Measurements from ENCODE around the gene ABCB8.

The ABCB8 gene

GRCh38 chr7:151094675-151095074, 66.4 kb downstream of the ABCB8 start:
- no peak for TF ChIP-seq Cebpa-rat (IDR thresholded peaks at IDR 0.05)

GRCh38 chr7:151095123-151095797, 67.0 kb downstream of the ABCB8 start:
- TF ChIP-seq Cebpa-rat (IDR thresholded peaks at IDR 0.05), result no peak
- H3K9me3 ChIP-seq (replicated peaks in 1 of 11), result no peaks in the 10 kb centered on the region
- H3K4me3 ChIP-seq, result no peak overlapping the region
- no peaks in the 10 kb centered on the region for H3K27me3 ChIP-seq
- peak overlapping the region in 6 of 11 experiments; percentile 7 to 43 (median 24); a peak in 7 of 22 replicates for H3K9ac ChIP-seq
- peaks cover 78 to 100% (median 91%) of the 10 kb centered on the region in 11 experiments for H4K20me1 ChIP-seq
- peaks cover 60 to 90% (median 76%) of the 10 kb centered on the region in 10 experiments for H3K4me1 ChIP-seq
- H3K4me2 ChIP-seq, result peak overlapping the region; percentile 2 to 98 (median 36); a peak in 19 of 22 replicates
- peaks cover 0 to 64% (median 5%) of the 10 kb centered on the region in 11 experiments; a peak in 11 of 22 replicates for H3K36me3 ChIP-seq
- H3K27ac ChIP-seq, result no peak overlapping the region; a peak in 1 of 22 replicates

More at GRCh38 chr7:151094675-151095074, 66.4 kb downstream of the ABCB8 start:
- Histone ChIP-seq H3K4me3 (no peak overlapping the region), H3K36me3 (peaks cover 0 to 59% (median 5%) of the 10 kb centered on the region in 11 experiments; a peak in 11 of 22 replicates), H3K9me3 (replicated peaks in 1 of 11) (no peaks in the 10 kb centered on the region), H4K20me1 (peaks cover 78 to 100% (median 91%) of the 10 kb centered on the region in 11 experiments), H3K9ac (peak overlapping the region in 5 of 11 experiments; percentile 7 to 43 (median 36); a peak in 4 of 22 replicates), H3K4me1 (peaks cover 63 to 91% (median 74%) of the 10 kb centered on the region in 10 experiments), H3K27ac (no peak overlapping the region), H3K27me3 (peaks cover 0 to 4% (median 0%) of the 10 kb centered on the region in 11 experiments; a peak in 1 of 22 replicates), H3K4me2 (peak overlapping the region; percentile 2 to 98 (median 36); a peak in 18 of 22 replicates)

- no peak for TF ChIP-seq Cebpa-rat (IDR thresholded peaks at IDR 0.05)
- peaks cover 80 to 100% (median 91%) of the 10 kb centered on the region in 11 experiments for H4K20me1 ChIP-seq
Observed at GRCh38 chr7:151095828-151096475, 67.7 kb downstream of the ABCB8 start.

More at GRCh38 chr7:151095828-151096475, 67.7 kb downstream of the ABCB8 start:
- Histone ChIP-seq H3K4me3 (no peak overlapping the region), H3K4me2 (peak overlapping the region in 6 of 11 experiments; percentile 2 to 98 (median 47); a peak in 8 of 22 replicates), H3K4me1 (peaks cover 58 to 86% (median 77%) of the 10 kb centered on the region in 10 experiments), H3K27ac (no peak overlapping the region), H3K27me3 (no peaks in the 10 kb centered on the region), H3K36me3 (peaks cover 0 to 71% (median 5%) of the 10 kb centered on the region in 11 experiments; a peak in 11 of 22 replicates), H3K9ac (peak overlapping the region in 3 of 11 experiments; percentile 7 to 36 (median 13); a peak in 3 of 22 replicates), H3K9me3 (replicated peaks in 1 of 11) (no peaks in the 10 kb centered on the region)

All from BLaER1 treated with 17β-estradiol and CSF1 and Interleukin-3, amounts not matched to agents 10 nM and 100 nM (cell line).